Caco-2 (cell line): ENCODE data around the gene POLR2M. TPM values are rescaled to one million over a fixed set of nuclear protein-coding genes. Genes with fewer than 3 reads are reported as not detected.

Experiments used
- BruUV-seq: library from RNA; stranded (reverse); fragments of 400-500 nt; replicated peaks from 2 replicates; lab custom pipeline; 2021; lab: Mats Ljungman, UMichigan
- CTCF ChIA-PET: fragments of 300-600 bp; sonication (Branson Sonifier 250); formaldehyde crosslinking; loops from one replicate; lab custom pipeline; 2022; ENCODE audit warnings: antibody characterized with exemption; lab: Charles Lee
- POLR2A ChIA-PET: fragments of 300-600 bp; sonication (Branson Sonifier 250); formaldehyde crosslinking; loops from one replicate; lab custom pipeline; 2022; ENCODE audit warnings: antibody characterized with exemption; lab: Charles Lee
- DNase-seq, 2 experiments: peaks; one replicate each; pipeline versions ENCODE4 v3.0.0 to v3.0.0-alpha.2; 2020 to 2022
- H3K27me3 ChIP-seq: replicated peaks from 2 replicates; pipeline ENCODE4 v1.6.0; 2011; ENCODE audit warnings: low read length; ENCODE audit not compliant: control insufficient read depth, insufficient read depth
- H3K36me3 ChIP-seq: 2 replicates; pipeline ENCODE4 v1.5.1; 2011; ENCODE audit warnings: low read length; ENCODE audit not compliant: control insufficient read depth, insufficient read depth
- H3K4me1 ChIP-seq: fragments of 250-450 bp; sonication (Bioruptor Pico); 2 replicates; pipeline ENCODE4 v1.5.1; 2020; ENCODE audit warnings: mild to moderate bottlenecking
- H3K4me3 ChIP-seq: 2 replicates; pipeline ENCODE4 v1.5.1; 2011; ENCODE audit warnings: low read depth, mild to moderate bottlenecking, control low read depth, low read length
- H3K9me3 ChIP-seq: fragments of 250-450 bp; sonication (Bioruptor Pico); 2 replicates; pipeline ENCODE4 v1.5.1; 2020; ENCODE audit warnings: mild to moderate bottlenecking, moderate library complexity
- H3K27ac Mint-ChIP-seq: one replicate; pipeline ENCODE4 v1.8.0; 2022; ENCODE audit warnings: mixed read lengths; ENCODE audit not compliant: unreplicated experiment
- H3K27me3 Mint-ChIP-seq: one replicate; pipeline ENCODE4 v1.8.0; 2022; ENCODE audit warnings: mixed read lengths; ENCODE audit not compliant: insufficient read depth, unreplicated experiment
- H3K36me3 Mint-ChIP-seq: one replicate; pipeline ENCODE4 v1.8.0; 2022; ENCODE audit warnings: mild to moderate bottlenecking, mixed read lengths; ENCODE audit not compliant: insufficient read depth, unreplicated experiment
- H3K4me1 Mint-ChIP-seq: one replicate; pipeline ENCODE4 v1.8.0; 2022; ENCODE audit warnings: low read depth, mixed read lengths; ENCODE audit not compliant: unreplicated experiment
- H3K4me3 Mint-ChIP-seq: one replicate; pipeline ENCODE4 v1.8.0; 2022; ENCODE audit warnings: mild to moderate bottlenecking, moderate library complexity, mixed read lengths; ENCODE audit not compliant: unreplicated experiment
- H3K9me3 Mint-ChIP-seq: one replicate; pipeline ENCODE4 v1.8.0; 2022; ENCODE audit warnings: mixed read lengths; ENCODE audit not compliant: unreplicated experiment
- intact Hi-C: fragments of 100-400 bp; cut with micrococcal nuclease; formaldehyde crosslinking; loops from one replicate; pipeline ENCODE4 v1.10.0; 2022; ENCODE audit not compliant: unreplicated experiment
- total RNA-seq: library from RNA; stranded (reverse); gene quantifications from 2 replicates; pipeline ENCODE4 v1.2.3, GENCODE V29; 2022
- TF ChIP-seq, protein P1 (sequence below), 2 experiments: fragments of 200-600 bp in 1 of 2; IDR thresholded peaks; 1 replicate in 1 of 2; 2 replicates in 1 of 2; pipeline versions ENCODE4 v1.5.1 to v1.8.0; 2011 to 2022; ENCODE audit warnings: antibody characterized with exemption in 1 of 2, control low read depth in 1 of 2, inconsistent platforms in 1 of 2, low read depth in 1 of 2, low read length in 1 of 2, mild to moderate bottlenecking in 1 of 2, moderate library complexity in 1 of 2; ENCODE audit not compliant: insufficient read depth in 1 of 2, severe bottlenecking in 1 of 2, unreplicated experiment in 1 of 2

POLR2M gene
- total RNA-seq, 1 experiment from 2014 or later = 81.6 TPM

DNA sequence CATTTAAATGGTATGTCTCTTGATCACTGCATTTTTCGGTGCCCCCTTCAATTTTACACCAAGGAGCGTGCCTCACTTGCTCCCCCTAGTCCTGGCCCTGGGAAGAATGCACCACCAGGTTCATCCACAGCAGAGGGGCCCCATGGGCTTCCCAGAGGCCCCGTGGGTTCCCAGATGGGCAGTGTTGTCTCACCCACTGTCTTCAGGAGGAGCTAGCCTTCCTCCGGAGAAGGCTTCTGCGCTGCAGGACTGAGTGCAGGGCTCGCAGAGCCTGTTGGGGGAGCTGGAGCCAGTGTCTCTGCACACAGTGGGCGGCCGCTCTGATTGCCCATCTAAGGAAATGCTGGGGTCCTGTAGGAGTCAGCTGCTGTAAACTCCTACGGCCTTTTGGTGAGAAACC lies 45.9 kb downstream of the POLR2M start:
- intact Hi-C loops = loop anchor here (5.0 to 10.0 kb wide), 2 partner anchors 315 to 432 kb away; partner anchors contain the start of gene ALDH1A2
- no peaks in the 10 kb centered on the region for H3K27me3 ChIP-seq
- no peaks in the 10 kb centered on the region for H3K36me3 ChIP-seq
- no peak overlapping the region for H3K4me3 ChIP-seq
- Mint-ChIP-seq H3K9me3 (no peaks in the 10 kb centered on the region), H3K27ac (no peak overlapping the region), H3K36me3 (no peaks in the 10 kb centered on the region), H3K27me3 (peaks cover 2% of the 10 kb centered on the region), H3K4me3 (no peak overlapping the region), H3K4me1 (no peaks in the 10 kb centered on the region)
- DNase-seq = no peak
- no peaks in the 10 kb centered on the region for H3K4me1 ChIP-seq
- H3K9me3 ChIP-seq = no peaks in the 10 kb centered on the region
- no TSS peak for BruUV-seq
- CTCF ChIA-PET = interaction anchor here (2.1 kb wide), 1 partner anchor 108 kb away, joined by 10 read pairs; no protein-coding TSS in a partner anchor
- TF ChIP-seq, protein P1, sequence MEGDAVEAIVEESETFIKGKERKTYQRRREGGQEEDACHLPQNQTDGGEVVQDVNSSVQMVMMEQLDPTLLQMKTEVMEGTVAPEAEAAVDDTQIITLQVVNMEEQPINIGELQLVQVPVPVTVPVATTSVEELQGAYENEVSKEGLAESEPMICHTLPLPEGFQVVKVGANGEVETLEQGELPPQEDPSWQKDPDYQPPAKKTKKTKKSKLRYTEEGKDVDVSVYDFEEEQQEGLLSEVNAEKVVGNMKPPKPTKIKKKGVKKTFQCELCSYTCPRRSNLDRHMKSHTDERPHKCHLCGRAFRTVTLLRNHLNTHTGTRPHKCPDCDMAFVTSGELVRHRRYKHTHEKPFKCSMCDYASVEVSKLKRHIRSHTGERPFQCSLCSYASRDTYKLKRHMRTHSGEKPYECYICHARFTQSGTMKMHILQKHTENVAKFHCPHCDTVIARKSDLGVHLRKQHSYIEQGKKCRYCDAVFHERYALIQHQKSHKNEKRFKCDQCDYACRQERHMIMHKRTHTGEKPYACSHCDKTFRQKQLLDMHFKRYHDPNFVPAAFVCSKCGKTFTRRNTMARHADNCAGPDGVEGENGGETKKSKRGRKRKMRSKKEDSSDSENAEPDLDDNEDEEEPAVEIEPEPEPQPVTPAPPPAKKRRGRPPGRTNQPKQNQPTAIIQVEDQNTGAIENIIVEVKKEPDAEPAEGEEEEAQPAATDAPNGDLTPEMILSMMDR (IDR thresholded peaks at IDR 0.05; ENCODE audit: insufficient read depth in 1 of 2, low read depth in 1 of 2, low read length in 1 of 2, severe bottlenecking in 1 of 2, unreplicated experiment in 1 of 2) = no peak
- POLR2A ChIA-PET = no interaction called here

DNA sequence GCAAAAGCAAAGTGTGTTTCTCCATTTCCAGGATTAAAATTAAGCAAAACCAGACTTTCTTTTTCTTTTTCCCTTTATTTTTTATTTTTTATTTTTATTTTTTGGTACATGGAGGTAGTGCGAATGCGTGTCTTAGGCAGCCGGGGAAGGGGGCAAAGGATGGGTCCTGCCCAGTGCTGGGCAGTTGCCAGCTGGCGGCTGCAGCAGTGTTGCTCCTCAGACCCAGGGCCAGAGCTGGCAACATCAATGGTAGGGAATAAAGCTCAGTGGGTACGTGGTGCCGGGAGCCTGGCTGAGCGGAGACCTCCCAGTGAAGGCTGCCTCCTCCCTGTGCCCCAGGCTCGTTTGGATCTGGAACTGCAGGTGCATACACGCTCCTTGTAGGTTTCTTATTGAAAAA lies 46.3 kb downstream of the POLR2M start:
- CTCF ChIA-PET = interaction anchor here (2.1 kb wide), 1 partner anchor 108 kb away, joined by 10 read pairs; no protein-coding TSS in a partner anchor
- no peak for DNase-seq
- Mint-ChIP-seq H3K27ac (no peak overlapping the region), H3K27me3 (peaks cover 2% of the 10 kb centered on the region), H3K36me3 (no peaks in the 10 kb centered on the region), H3K4me3 (no peak overlapping the region), H3K4me1 (no peaks in the 10 kb centered on the region), H3K9me3 (no peaks in the 10 kb centered on the region)
- Histone ChIP-seq H3K9me3 (no peaks in the 10 kb centered on the region), H3K4me1 (no peaks in the 10 kb centered on the region), H3K4me3 (no peak overlapping the region), H3K27me3 (no peaks in the 10 kb centered on the region), H3K36me3 (no peaks in the 10 kb centered on the region)
- TF ChIP-seq, protein P1 (IDR thresholded peaks at IDR 0.05; ENCODE audit: insufficient read depth in 1 of 2, low read depth in 1 of 2, low read length in 1 of 2, severe bottlenecking in 1 of 2, unreplicated experiment in 1 of 2) = no peak
- no TSS peak for BruUV-seq
- intact Hi-C loops = loop anchor here (5.0 to 10.0 kb wide), 2 partner anchors 314 to 432 kb away; partner anchors contain the start of gene ALDH1A2
- POLR2A ChIA-PET = no interaction called here

DNA sequence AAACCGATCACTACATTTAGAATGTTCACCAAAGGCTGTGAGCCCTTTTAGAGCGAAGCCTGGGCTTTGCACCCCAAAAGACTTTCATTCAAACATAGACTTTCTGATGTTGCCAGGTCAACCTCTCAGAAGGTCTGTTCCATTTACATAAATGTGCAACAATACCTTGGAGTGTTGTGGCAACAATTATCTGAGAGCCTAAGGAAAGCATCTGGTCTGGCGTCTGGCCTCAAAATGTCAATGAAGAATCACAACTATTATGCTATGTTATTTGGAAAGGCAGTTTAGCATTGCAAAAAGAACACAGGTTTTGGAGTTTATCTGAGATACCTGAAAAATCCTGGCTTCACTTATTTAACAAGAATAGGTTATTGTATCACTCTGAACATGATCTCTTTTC lies 50.0 kb downstream of the POLR2M start:
- POLR2A ChIA-PET = no interaction called here
- no peak overlapping the region for H3K4me3 Mint-ChIP-seq
- no TSS peak for BruUV-seq

More for the DNA sequence above, 50.0 kb downstream of the POLR2M start:
- H3K9me3 ChIP-seq = no peaks in the 10 kb centered on the region
- CTCF ChIA-PET = no interaction called here
- no peak overlapping the region for H3K4me3 ChIP-seq
- TF ChIP-seq, protein P1 (IDR thresholded peaks at IDR 0.05; ENCODE audit: insufficient read depth in 1 of 2, low read depth in 1 of 2, low read length in 1 of 2, severe bottlenecking in 1 of 2, unreplicated experiment in 1 of 2) = no peak
- Mint-ChIP-seq H3K9me3 (no peaks in the 10 kb centered on the region), H3K27ac (no peak overlapping the region), H3K4me1 (no peaks in the 10 kb centered on the region), H3K27me3 (peaks cover 2% of the 10 kb centered on the region), H3K36me3 (no peaks in the 10 kb centered on the region)
- H3K27me3 ChIP-seq = no peaks in the 10 kb centered on the region
- H3K36me3 ChIP-seq = no peaks in the 10 kb centered on the region
- intact Hi-C loops = loop anchor here (10.0 kb wide), 1 partner anchor 428 kb away; no protein-coding TSS in a partner anchor
- DNase-seq = no peak
- H3K4me1 ChIP-seq = no peaks in the 10 kb centered on the region
